Midbrain (tissue), 1 donor: ENCODE measurements around the gene ABCB4.

Source experiments
- DNase-seq: peaks from one replicate; lab custom pipeline; 2025; lab: John Stamatoyannopoulos, UW

ABCB4 gene

DNA sequence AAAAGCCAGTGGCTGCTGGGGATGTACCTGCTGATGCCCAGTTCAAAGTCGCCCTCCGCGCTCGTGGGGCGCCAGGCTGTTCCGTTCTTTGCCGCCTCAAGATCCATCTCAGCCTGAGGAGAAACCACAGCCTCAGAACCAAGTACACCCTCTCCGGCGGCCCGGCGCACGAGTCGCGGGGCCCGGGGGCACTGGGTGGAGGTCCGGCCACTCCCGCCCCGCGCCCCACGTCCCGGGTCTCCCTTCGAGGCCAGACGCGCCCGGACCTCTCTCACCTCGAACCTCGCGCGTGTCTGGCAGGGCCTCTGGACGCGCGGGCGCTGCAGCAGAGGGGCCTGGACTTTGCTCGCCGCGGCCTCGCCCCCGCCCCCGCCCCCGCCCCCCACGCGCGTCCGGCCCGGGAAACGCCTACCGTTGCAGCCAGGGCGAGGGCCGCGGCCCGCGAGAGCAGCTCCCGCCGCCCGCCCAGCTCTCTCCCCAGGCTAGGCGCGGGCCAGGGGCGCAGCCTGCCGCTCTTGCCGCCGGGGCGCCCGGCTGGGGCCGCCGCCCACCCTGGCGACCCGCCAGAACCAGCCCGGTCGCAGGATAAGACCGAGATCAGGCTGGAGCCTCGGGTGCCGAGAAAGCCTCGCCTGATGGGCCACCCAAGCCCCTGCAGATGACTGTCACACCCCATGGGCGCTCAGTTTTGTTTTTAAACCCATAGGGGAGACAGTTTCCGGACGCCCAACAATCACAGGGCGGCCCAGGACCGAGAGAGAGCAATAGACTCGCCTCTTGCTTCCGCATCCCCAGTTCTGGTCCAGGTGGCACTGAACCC, at the start of gene ABCB4:
ABCB4 (minus strand) TSS at position 322 of the 820 bp plus-strand sequence; CDS start at position 107, 215 bp downstream.
- no peak for DNase-seq

DNA sequence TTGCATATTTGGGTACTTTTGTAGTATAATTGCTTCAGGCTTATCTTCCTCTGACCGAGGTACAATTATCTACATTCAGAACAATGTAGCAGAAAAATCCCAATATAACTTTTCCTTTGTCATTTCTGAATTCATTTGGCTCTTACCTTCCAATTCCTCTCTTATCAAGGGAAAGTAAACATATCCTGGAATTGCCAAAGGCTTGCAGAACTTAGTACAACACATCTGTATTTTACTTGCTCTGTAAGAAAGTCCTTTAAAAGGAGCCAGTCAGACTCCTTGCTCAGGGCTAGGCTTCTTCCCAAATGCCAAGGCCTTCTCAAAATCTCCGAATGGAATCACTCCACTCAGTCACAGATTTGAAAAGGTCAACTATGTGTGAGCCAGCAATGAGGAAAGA, 43.3 kb upstream of the ABCB4 start:
- DNase-seq: no peak

DNA sequence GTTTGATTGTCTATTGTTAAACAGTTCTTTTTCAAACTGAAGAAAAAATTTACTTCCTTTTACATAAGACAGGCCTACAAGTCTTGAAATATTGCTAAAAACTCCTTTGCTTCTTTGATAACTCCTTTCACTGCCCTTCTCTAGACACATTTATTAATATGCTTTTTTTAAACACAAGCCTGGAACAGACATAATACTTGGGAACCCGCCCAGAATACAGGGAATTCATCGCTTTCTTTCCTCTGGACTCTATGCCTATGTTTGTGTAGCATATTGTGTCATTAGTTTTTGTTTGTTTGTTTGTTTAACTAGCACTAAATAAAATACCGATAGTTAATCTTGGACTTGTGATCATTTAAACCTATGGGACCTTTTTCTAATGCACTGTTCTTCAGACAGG, 42.4 kb upstream of the ABCB4 start:
- DNase-seq: no peak

DNA sequence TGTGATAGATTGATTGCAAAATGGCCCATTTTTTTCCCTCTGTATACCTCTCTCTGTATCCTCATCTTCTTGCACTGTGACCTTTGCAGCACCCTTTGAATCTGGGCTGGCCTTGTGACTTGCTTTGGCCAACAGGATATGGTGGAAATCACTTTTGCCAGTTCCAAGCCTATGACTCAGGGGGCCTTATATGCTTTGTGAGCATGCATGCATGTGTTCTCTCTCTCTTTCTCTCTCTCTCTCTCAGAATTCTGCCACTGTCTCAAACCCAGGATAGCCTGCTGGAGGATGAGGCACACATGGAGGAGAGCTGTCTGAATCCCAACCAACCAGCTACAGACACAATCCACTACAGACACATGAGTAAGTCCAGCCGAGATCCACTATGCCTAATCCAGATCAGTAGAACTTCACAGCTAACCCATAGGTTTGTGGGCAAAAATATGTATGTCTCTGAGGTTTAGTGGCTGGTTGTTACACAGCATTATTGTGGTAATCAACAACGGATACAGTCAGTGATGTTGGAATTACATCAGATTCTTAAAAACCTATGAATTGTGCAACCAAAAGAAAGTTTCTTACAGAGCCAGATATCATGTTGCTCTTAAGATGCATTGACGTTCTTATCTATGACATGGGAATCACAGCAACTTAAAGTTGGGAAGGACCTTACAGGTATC, 41.8 kb upstream of the ABCB4 start:
- DNase-seq: no peak

DNA sequence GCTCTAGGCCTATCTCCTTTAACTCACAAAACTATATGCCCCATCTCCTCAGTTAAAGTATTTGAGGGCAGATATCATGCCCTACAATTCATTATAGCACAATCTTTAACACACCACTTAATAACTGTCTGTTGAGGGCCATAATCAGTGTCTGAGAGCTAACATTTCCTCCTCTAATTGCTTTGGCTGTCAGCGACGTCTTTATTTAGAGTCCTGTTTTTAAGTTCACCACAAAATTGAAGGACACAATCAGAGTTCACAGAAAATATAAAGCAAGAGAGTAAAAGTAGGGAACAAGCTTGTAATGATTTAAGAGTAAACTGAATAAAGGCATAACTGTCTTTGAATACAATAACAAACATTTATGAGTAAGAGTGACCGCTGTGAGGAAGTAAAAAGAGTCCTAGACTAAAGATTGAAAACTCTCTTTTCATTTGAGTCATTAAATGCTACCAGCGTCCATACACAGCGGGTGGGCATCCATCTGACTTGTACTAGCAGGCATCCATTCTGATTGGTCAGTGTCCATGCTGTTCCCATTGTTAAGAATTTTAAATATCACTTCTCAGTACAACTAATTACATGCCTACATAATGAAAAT, 38.4 kb upstream of the ABCB4 start:
- no peak for DNase-seq

DNA sequence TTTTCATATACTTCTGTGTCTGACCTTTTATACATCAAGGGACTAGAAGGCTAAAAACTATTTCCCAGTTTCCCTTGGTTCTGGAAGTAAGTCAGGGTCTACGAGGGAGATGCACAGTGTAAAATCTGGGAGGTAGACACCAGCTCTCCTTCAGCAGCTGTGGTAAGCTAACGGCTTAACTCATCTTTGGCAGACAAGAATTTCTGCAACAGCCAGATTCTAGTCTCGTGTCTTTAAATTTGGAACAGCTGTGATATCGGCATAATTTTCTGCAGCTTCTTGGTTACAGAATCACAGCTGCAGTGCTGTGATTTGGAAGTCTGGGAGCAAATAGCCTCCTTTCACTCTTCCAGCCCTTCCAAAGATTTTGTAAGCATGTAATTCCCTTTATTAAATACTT, 37.4 kb upstream of the ABCB4 start:
- no peak for DNase-seq

DNA sequence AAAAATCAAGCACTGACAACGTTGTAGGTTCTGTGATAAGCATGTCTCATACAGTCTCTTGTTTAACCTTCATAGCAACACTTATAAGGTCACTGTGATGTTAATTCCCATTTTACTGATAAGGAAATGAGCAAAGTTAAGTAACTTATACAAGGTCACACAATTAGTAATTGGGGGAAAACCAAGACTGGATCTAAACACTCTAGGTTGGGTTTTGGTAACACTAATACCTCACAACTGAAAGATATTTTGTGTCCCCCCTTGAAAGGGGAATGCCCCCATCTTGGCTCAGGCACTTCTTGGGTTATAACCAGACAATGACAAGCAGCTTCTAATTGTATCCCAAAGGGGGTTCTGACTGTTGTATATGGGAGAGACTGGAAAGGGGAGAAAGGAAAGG, 36.0 kb upstream of the ABCB4 start:
- no peak for DNase-seq

DNA sequence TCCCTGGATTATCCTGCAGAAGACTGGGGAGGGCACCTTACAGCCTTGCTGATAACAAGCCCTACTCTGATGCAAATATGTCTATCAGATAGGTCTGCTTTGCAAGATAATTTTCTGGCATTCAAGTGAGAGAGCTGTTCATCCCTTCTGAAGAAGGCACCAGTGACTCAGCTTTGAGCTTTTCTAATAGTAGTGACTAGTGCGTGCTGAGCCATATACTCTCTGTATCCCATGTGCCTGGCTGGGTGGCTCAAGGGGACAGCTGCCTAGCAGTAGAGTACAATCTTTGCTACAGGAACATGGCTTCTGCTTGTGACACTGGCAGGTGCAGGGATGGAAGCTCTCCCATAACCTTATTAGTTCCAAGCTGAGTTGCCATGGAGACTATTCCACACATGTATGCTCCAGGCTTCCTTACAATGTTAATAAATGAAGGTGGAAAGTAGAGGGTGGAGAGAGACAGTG, 35.0 kb upstream of the ABCB4 start:
- no peak for DNase-seq

DNA sequence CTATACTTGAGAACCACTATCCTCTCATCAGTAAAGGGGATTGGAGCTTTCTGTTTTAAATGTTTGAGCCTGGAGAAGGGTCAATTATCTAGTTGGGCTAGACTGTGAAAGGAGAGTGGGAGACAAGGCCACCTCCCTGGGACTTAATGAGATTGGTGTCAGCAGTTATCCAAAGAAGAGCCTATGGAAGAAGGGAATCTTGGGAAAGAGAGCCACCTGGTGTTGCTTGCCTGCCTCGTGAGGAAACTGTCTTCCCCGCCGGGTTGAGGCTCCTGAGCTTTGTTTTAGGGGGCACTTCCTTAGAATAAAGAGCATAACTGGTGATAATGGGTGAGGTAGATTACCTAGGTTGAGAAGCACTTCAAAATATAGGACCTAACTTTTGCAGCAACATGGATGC, 32.0 kb upstream of the ABCB4 start:
- DNase-seq: no peak

DNA sequence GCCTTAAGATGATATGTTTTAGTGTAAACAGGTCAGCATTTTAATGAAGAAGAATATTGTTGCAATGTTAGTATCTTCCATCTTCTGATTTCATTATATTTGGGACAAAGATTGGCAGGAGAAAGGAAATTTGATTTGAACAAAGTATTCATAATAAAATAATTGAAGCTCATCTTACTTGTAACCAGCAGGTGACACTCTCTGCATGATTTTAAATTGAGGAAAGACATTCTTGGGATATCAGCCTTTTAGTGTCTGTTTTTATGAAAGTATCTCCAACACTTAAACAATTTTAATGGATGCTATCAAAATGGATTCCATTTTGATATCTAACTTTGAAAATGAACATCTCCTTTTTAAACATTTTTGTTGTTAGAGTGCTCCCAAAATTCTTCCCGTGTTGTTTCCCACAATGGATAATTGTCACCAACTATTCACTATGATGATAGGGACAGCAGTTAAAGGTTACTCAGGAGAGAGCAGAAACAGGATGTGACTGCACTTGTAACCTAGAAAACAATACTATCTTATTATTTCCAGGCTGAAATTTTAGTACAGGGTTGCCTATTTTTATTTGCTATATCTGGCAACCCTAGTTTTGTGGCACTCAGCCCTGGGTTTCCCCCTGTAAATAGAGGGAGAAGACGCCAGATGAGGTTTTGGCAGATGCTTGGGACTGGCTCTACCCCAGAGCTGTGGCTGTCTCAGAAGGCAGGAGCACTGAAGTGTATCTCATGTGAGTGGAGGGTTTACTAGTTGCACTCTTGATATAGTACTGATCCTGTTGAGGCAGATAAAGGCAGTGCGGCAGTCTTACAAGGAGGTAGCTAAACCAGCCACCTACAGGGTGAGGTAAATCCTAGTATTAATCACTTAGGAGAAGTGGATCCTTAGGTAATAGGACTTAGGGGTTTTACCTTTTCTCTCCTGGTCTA, 31.0 kb upstream of the ABCB4 start:
- peak; percentile 24 for DNase-seq

DNA sequence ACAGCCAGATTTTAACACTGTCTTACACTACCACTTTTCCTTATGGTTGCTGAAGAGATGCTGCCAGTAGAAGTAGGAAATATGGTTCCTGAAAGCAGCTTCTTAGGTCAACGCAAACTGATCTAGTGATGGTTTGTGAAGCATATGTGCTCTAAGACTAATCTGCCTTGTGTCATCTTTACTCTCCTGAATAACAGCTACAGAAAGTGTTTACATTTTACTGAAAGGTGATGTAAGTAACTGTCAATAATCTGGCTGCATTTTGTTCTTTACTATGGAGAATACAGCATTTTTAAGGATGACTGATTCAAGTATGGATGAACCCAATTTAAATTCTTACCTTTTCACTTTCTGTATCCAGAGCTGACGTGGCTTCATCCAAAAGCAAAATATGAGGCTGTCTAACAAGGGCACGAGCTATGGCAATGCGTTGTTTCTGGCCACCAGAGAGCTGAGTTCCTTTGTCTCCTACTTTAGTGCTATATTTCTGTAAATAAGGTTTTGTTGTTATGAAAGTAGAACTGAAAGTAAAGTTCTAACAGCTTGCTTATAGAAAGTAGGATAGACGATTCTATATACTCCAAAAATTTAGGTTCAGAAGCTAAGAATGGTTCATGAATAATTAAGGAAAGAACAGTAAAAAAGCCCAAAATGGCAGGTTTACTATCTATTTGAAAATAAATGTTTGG, 30.2 kb upstream of the ABCB4 start:
- DNase-seq: no peak

DNA sequence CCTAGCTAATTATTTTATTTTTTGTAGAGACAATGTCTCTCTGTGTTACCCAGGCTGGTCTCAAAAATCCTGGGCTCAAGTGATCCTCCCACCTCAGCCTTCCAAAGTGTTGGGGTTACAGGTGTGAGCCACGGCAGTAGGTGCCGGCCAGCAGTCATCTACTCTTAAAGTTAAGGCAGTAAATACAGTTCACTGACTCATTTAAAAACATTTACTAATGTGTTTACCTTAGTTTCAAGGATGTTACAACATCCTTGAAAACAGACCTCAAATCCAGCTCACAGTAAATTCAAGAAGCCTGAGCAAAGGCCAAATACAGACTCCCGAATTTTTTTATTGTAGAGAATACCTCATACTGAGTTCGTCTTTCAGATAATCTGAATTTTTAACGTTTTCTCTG, 29.6 kb upstream of the ABCB4 start:
- DNase-seq: no peak

DNA sequence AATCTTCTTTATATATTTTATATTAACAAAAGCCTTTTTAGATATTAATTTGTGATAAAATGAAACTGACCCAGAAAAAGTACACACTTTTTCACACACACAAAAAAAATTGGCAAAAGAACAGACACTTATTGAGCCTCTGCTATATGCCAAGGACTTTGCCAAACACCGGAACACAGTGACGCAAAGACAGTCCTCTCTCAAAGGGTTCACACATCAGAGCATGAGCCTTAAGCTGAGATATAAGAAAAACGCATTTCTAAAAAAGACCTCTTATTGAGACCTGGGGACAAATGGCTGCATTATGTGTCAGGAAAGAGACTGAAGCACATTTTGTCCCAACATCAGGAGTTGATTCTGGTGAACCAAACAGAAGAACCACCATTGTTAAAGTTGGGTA, 24.0 kb upstream of the ABCB4 start:
- no peak for DNase-seq

DNA sequence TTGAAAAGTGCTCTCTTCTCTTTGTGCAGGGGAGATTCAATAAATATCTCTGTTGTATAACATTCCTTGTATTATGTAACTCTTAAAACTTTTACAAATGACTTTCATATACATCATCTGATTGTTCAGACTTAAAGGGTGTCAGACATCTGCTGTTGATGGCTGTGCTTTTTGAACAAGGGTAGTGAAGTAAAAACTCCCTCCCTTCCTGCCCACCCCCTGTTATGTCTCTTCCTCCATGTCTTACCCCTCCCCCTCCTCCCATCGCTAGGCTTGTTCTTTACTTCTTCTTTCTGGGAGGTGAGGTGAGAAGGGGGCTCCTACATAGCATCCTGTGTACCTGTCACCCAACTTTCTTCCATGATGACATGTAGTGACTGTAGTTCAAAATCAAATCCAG, 23.4 kb upstream of the ABCB4 start:
- no peak for DNase-seq

DNA sequence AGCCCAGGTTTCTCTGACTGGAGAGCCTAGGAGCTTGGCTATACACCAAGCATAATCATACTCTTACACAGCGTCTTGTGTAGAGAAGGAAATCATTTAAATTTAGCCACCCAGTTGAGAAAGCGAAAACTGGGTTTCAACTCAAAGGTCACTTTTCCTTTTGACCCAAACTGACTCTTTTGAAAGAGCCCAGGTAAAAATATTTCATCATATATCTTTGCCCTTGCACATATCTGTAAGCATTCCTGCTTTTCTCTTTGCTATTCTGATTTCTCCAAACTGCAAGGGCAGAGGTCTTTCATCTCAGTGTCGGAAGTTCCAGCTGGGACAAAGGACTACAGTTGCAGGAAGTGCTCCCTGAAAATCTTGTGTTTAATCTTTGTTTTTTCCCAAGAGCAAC, 22.0 kb upstream of the ABCB4 start:
- DNase-seq: no peak

DNA sequence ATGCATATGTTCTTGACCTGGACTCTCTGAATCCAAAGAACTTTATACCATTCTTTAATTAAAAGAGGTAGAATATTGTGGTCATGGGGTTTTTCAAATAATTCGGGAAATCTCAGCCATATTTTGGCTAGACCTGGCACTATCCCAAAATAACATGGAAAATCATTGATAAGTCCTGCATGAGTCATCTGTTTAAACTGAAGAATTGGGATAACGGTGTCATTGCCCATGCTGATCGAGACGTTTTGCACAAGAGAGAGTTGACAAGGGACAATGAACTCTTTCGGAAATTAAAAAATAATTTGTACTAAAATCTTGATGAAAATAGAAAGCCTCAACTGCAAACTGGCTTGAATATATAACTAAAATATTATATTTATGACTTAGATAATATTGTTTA, 19.9 kb upstream of the ABCB4 start:
- no peak for DNase-seq

DNA sequence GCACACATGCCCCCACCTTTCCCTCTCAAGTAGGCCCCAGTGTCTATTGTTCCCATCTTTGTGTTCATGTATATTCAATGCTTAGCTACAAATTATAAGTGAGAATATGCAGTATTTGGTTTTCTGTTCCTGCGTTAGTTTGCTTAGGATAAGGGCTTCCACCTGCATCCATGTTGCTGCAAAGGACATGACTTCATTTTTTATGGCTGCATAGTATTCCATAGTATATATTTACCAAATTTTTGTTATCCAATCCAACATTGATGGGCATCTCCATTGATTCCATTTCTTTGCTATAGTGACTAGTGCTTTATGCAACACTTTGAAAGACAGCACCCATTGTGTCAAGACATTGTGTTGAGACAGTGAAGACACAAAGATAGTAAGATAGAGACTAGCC, 19.0 kb upstream of the ABCB4 start:
- DNase-seq: no peak

DNA sequence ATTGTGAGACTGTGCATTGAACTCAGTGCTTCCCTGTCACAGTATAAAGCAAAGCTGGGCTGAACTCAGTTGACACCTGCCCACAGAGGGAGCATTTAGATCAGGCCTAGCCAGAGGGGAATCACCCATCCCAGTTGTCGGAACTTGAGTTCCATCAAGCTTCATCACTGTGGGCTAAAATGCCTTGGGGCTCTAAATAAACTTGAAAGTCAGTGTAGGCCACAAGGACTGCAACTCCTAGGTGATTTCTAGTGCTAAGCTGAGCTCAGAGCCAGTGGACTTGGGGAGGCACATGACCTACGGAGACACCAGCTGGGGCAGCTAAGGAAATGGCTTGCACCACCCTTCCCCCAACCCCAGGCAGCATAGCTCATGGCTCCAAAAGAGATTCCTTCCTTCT, 7.7 kb upstream of the ABCB4 start:
- DNase-seq: no peak

DNA sequence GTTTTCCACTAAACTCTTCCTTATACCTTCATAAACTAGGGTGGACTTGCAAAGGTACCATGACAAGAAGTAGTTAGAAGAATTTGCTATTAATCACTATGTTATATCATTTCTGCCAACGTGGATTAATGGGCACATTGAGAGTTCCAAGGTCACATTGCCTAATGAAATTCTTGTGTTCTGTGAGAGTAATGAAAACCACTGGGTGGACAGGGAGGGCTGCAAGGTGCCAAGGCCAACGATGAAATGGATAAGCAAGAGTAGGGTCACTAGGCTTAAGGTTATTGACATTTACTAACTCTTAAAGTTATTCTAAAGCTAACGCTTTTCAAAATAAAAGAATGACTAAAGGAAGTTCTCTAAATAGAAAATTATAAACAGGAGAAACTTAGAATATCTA, 6.6 kb upstream of the ABCB4 start:
- no peak for DNase-seq

DNA sequence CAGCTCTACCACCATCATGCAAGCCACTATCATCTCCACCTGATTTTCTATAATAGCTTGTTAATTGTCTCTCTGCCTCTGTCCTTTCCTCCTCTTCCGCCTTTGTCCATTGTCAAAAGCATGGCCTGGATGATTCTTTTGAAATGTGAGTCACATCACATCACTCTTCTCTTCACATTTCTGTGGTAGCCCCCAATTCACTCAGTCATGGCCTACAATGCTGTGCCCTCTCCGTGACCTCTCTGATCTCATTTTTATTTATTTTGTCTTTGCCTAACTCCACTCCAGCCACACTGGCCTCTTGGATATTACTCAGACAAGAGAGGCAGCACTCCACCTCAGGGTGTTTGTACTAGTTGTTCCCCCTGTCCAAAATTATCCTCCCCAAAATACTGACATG, 4.9 kb upstream of the ABCB4 start:
- DNase-seq: no peak

DNA sequence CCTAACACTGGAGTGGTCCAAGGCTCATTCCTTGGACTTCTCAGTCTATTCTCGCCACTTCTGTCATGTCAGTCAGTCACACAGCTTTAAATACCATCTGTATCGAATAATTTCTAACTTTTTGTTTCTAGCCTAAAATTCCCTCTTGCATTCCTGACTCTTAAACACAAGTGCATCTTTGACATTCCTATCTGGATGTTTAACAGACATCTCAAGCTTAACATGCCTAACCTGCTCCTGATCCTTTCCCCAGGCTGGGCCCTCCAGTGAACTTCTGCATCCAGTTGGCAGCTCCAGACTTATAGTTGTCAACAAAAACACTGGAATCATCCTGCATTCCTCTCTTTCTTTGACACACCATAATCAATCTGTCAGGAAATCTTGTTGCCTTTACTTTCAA, 4.5 kb upstream of the ABCB4 start:
- DNase-seq: no peak

DNA sequence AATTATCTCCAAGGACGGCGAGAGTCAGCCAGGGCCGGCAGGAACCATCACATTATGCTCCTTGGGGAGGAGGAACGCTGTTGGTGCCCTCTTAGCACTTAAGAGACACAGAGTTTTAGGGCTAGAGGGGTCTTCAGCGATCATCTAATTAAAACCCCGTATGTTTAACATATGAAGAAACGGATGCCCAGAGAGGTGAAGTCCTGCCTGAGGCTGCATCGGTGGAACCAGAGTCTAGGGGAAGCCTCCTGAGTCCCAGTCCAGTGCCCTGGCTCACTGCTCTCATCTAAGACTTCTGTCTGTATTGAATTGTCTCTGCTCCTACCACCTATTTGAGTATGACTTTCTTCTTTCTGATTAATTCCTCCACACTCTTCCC, 688 bp upstream of the ABCB4 start:
- no peak for DNase-seq
